ENCODE data around the gene PIK3R5. TPM values are rescaled to one million over a fixed set of nuclear protein-coding genes. Genes with fewer than 3 reads are reported as not detected.
A peak's percentile ranks its signal among the peaks of the same experiment; 100 is the strongest.

The PIK3R5 gene
- polyA plus RNA-seq, 2 of the 4 experiments (the other 2 are of a cell fraction) = 0.01 TPM; not detected in 1

DNA sequence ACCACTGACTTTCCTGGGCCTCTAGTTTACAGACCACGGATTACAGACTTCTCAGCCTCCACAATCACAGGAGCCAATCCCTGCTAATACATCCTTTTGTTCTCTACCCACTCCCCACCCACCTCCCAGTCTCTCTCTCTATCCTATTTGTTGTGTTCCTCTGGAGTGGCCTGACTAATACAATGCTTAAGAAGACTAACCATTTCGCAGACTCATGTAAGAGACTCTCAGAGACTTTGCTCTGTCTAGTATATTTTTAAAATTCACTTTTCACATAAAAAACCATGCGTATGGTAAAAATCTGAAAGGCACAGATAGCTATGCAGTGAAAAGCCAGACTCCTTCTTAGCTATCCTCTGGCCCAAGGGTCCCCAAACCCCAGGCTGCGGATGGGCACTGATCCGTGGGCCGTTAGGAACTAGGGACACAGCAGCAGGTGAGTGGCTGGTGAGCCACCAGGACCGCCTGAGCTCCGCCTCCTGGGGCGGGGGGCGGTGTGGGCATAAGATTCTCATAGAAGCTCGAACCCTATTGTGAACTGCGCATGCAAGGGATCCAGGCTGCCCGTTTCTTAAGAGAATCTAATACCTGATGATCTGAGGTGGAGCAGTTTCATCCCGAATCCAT, 105.6 kb downstream of the PIK3R5 start:
- no peak overlapping the region for H3K4me3 ChIP-seq

DNA sequence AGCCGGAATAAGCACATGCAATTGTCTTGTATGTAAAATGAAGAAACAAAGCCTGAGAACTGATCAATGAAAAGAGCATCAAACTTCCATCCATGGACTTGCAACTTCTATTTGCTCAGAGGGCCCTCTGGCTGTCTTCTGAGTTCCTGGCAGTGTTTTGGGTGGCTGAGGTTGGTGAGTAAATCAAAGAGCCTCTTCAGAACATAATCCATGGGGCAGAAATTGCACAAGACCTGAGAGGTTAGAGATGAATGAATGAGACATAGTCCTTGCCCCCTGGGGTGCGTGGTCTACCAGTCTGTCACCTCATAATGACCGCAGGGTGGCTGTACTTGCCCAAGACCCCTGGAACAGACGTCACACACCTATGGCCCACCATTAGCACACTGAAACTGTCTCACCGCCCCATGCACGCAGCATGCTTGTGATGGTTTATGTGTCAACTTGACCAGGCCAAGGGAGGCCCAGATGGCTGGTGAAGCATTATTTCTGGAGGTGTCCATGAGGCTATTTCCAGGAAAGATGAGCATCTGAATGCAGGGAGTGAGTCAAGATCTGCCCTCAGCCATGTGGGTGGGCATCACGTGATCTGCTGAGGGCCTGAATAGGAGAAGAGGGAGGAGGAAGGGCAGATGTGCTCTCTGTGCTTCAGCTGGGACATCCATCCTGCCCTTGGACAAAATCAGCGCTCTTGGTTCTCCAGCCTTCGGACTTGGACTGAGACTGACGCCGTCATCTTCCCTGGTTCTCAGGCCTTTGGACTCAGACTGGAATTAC, 106.3 kb downstream of the PIK3R5 start:
- DNase-seq (ENCODE audit: low read depth in 1 of 2, low spot score in 1 of 2) (no peak), FAIRE-seq (no peak), ATAC-seq (0 out of 6 replicates have a peak, but pooled peaks of 1 of the 2 experiments have one; percentile 30)
- ChIA-PET CTCF (interaction anchor here (1.0 to 1.4 kb wide), 3 partner anchors 10 to 74 kb away, joined by 3 to 4 read pairs (median 3); no protein-coding TSS in a partner anchor), POLR2A (no interaction called here)
- 72% methylated on average over 11 of the region's 11 CpGs for WGBS (ENCODE audit: missing lambda C conversion rate)
- Histone ChIP-seq H3K9me3 (no peaks in the 10 kb centered on the region), H3K27ac (no peak overlapping the region), H3K4me3 (no peak overlapping the region), H3K4me1 (peaks cover 8% of the 10 kb centered on the region; the same call in 1 of the 3 replicates), H3K4me2 (no peak overlapping the region)
- no peak for TF ChIP-seq CBX8 (IDR thresholded peaks at IDR 0.05)
- TF ChIP-seq, protein P1, sequence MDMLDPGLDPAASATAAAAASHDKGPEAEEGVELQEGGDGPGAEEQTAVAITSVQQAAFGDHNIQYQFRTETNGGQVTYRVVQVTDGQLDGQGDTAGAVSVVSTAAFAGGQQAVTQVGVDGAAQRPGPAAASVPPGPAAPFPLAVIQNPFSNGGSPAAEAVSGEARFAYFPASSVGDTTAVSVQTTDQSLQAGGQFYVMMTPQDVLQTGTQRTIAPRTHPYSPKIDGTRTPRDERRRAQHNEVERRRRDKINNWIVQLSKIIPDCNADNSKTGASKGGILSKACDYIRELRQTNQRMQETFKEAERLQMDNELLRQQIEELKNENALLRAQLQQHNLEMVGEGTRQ (IDR thresholded peaks at IDR 0.05) = peak; percentile 26; the same call in 1 of the 2 replicates

More for the DNA sequence above, 105.6 kb downstream of the PIK3R5 start:
- 57% methylated on average over 12 of the region's 14 CpGs for WGBS (ENCODE audit: missing lambda C conversion rate)
- CTCF ChIA-PET = interaction anchor here (0.7 to 1.4 kb wide), 2 partner anchors 29 to 34 kb away, joined by 3 to 4 read pairs; no protein-coding TSS in a partner anchor
- POLR2A ChIA-PET = no interaction called here
- no peak for ATAC-seq
- Histone ChIP-seq H3K4me2 (no peak overlapping the region), H3K4me1 (peaks cover 8% of the 10 kb centered on the region; the same call in 1 of the 3 replicates), H3K27ac (no peak overlapping the region), H3K9me3 (no peaks in the 10 kb centered on the region)
- no peak for DNase-seq (ENCODE audit: low read depth in 1 of 2, low spot score in 1 of 2)
- TF ChIP-seq ESRRA (IDR thresholded peaks at IDR 0.05; ENCODE audit: borderline replicate concordance, low read length) (no peak), JUN (IDR thresholded peaks at IDR 0.05) (no peak), EP300 (IDR thresholded peaks at IDR 0.05) (no peak), KDM5A (IDR thresholded peaks at IDR 0.05) (no peak), GATA3 (IDR thresholded peaks at IDR 0.05; ENCODE audit: borderline replicate concordance) (no peak), MYC (IDR thresholded peaks at IDR 0.05; ENCODE audit: borderline replicate concordance, low read length) (no peak), NFE2L2 (conservative IDR thresholded peaks at IDR 0.05; ENCODE audit: low read length) (no peak), EHF (CRISPR knock-in tag; IDR thresholded peaks at IDR 0.05) (no peak), POLR2A (IDR thresholded peaks at IDR 0.05; ENCODE audit: low read length) (no peak), BHLHE40 (IDR thresholded peaks at IDR 0.05; ENCODE audit: low read depth, low read length) (no peak), MAFK (IDR thresholded peaks at IDR 0.05; ENCODE audit: partially characterized antibody) (no peak)
- TF ChIP-seq, protein P2, sequence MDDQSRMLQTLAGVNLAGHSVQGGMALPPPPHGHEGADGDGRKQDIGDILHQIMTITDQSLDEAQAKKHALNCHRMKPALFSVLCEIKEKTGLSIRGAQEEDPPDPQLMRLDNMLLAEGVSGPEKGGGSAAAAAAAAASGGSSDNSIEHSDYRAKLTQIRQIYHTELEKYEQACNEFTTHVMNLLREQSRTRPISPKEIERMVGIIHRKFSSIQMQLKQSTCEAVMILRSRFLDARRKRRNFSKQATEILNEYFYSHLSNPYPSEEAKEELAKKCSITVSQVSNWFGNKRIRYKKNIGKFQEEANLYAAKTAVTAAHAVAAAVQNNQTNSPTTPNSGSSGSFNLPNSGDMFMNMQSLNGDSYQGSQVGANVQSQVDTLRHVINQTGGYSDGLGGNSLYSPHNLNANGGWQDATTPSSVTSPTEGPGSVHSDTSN (IDR thresholded peaks at IDR 0.05) = no peak
- TF ChIP-seq, protein P3, sequence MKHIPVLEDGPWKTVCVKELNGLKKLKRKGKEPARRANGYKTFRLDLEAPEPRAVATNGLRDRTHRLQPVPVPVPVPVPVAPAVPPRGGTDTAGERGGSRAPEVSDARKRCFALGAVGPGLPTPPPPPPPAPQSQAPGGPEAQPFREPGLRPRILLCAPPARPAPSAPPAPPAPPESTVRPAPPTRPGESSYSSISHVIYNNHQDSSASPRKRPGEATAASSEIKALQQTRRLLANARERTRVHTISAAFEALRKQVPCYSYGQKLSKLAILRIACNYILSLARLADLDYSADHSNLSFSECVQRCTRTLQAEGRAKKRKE (CRISPR knock-in tag; IDR thresholded peaks at IDR 0.05; ENCODE audit: low read depth) = no peak
- TF ChIP-seq, protein P4, sequence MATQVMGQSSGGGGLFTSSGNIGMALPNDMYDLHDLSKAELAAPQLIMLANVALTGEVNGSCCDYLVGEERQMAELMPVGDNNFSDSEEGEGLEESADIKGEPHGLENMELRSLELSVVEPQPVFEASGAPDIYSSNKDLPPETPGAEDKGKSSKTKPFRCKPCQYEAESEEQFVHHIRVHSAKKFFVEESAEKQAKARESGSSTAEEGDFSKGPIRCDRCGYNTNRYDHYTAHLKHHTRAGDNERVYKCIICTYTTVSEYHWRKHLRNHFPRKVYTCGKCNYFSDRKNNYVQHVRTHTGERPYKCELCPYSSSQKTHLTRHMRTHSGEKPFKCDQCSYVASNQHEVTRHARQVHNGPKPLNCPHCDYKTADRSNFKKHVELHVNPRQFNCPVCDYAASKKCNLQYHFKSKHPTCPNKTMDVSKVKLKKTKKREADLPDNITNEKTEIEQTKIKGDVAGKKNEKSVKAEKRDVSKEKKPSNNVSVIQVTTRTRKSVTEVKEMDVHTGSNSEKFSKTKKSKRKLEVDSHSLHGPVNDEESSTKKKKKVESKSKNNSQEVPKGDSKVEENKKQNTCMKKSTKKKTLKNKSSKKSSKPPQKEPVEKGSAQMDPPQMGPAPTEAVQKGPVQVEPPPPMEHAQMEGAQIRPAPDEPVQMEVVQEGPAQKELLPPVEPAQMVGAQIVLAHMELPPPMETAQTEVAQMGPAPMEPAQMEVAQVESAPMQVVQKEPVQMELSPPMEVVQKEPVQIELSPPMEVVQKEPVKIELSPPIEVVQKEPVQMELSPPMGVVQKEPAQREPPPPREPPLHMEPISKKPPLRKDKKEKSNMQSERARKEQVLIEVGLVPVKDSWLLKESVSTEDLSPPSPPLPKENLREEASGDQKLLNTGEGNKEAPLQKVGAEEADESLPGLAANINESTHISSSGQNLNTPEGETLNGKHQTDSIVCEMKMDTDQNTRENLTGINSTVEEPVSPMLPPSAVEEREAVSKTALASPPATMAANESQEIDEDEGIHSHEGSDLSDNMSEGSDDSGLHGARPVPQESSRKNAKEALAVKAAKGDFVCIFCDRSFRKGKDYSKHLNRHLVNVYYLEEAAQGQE (IDR thresholded peaks at IDR 0.05) = no peak
- no peak for FAIRE-seq

All from A549 (cell line).